NCI-H510A (cell line): ENCODE results near the gene GATA5.
"Not testable (repeated sequence)": the region's sequence is repeated elsewhere in the genome, so short reads cannot be mapped to it uniquely, and the experiment has no call there.

ENCODE experiments used
- DNase-seq: peaks from one replicate; lab custom pipeline; 2025; lab: John Stamatoyannopoulos, UW

The GATA5 gene

DNA sequence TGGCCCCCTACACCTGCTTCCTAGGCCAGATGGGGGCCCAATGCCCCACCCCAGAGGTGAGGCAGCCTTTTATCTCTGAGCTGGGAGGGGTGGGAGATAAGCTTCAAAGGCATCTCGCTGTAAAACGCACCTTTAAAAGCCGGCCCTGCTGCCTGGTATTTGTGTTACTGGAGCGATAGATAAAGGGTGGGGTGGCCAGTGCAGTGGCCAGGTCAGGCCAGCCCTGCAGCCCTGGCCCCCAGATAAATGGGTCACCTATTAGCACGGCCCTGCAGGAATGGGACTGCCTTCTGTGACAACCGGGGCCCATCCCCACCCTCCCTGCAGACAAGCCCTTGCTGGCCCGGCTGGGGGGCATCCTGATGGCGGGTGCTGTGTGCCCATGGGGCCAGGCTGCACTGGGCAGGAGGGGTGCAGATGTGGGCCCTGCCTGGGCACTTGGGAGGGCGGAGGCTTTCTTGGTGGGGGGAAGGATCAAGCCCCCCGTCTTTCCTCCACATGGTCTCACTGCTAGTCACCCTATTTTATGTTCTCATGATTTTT, 45.4 kb downstream of the GATA5 start:
- no peak for DNase-seq

DNA sequence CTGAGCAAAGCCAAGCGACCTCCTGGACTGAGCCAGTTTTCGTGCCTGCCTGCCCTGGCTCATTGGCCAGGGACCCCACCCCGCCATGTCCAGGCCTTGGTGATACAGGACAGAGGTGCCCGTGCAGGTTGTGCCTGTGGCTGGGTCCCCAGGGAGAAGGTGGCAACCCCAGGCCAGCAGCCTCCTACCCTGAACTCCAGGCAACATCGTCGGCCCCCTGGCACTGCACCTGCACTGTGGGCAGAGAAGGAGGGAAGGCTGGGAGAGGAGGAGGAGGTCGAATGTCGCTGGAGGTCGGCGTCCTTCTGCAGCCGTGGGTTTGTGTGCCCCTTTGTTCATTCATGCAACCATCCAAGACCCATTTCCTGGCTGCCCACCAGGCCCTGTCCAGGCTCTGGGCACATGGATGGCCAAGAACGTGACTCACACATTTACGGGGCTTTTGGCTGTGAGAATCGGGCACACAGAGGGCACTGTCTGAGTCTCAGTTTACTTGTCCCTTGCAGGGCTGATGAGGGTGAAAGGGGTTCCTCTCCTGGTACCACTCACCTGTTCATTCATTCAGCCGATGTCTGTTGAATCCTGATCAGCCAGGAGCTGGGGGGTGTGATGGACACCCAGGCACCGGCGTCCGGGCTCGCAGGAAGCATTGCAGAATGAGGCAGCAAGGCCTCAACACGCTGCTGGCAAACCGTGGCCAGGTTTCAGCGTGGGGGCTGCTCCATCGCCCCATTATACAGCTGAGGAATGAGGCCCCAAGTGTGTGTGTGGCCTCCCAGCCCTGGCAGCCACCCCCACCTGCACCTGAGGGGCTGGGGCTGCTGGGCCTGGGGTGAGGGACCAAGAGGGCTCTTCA, 46.1 kb downstream of the GATA5 start:
- no peak for DNase-seq

DNA sequence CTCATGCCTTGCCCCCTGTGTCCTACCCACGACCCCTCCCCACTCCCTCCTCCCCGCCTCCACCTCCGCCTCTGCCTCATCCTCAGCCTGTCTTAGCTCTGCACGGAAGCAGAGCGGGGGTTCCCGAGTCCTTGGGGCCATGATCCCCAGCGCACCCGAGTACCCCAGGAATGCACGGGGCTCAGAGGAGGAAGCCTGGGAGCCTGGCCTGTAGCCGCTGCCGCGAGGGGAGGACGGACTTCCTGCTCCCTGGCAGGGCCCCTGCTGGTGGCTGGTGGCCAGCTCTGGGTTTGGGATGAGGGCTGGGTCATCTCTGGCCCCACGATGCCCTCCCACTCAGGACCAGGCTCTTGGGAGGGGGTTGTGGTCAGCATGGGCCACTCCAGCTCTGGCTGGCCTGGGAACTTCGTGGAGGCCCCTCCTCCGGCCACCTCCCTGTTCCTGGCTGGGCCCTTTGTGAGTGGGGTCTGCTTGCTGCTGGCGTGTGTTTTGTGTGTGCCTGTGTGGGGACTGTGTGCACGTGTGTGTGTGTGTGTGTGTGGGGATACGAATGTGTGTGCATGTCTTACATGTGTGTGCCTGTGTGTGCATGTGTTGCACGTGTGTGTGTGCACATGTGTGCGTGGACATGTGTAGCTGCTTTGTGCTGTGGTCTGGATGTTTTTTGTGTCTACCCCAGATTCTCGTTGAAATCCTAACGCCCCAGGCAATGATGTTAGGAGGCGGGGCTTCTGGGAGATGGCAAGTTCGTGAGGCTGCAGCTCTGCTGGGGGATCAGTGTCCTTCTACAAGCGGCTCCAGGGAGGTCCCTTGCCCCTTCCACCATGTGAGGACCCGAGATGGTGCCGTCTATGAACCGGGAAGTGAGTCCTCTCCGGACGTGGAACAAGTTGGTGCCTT, 47.1 kb downstream of the GATA5 start:
- DNase-seq = no peak

DNA sequence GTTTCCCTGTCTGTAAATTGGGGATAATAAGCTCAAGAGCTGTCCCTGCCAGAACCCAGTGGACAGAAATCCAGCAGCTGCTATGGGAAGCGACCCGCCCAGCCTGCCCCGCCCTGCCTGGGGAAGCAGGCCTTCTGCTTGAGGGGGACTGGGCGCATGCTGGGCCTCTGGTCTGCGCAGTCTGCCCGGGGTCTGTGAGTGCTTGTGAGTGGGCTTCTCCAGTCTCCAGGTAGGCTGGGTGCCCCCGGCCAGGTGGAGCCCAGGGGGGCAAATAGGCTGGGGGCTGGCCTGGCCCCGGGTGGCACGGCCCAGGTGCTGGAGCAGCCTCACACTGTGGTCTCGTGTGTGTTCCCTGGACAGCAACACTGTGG, 47.8 kb downstream of the GATA5 start:
- DNase-seq = no peak

DNA sequence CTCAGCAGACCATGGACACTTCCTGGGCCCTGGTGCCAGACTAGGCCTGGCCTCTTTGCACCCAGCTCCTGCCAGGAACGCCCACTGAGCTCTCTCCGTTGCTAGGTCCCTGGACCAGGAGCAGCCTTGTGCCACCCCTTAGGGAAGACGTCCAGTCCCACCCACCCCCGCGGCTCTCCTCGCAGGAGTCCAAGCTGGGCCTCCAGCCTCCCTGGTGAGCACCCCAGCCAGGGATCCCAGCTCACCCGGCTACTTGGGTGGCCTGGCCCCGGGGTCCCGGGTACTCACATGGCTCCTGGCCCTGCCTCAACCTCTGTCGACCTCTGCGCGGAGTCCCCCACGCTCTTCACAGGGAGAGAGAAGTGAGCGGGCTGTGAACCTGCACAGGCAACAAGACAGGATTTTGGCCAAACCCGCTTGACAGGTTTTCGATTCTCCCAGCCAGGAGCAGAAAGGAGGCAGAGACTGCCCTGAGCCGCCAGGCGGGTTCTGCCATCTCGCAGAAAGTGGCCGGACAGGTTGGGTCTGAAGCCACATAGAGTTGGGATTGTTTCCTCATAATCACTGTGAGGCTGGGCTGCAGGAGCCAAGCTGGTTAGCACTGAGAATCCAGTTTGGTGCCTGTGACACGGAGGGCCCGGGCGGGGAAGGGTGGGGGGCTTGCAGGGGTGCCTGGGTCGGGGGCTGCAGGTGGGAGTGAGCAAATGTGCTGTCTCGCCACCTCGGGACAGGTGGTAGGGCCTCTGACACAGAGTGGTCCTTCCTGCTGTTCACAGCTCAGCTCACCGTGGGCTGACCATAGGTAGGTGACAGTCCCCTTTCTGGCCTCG, 48.4 kb downstream of the GATA5 start, which contains the start of gene RBBP8NL:
Gene RBBP8NL (minus strand): TSS at position 368 of the 830 bp plus-strand sequence. CDS start 7,892 bp downstream, outside the sequence.
- peak; percentile 90 for DNase-seq

DNA sequence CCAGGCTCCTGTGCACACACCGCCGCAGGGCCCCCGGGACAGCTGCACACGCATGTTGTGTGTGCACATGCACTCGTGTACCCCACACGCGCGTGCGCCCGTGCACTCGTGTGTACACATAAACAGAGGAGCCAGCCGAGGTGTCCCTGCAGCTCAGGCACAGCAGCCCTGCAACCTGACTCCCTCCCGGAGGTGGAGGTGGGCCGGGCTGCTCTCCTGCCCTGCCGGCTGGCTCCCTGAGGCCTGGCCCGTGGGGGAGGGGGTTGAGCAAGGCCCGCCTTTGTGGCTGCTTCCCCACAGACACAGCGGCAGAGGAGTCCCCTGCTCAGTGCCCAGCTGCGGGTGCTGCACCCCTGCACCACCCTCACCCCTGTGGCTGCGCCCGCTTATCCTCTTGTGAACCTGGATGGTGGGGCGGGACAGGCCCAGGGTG, 49.1 kb downstream of the GATA5 start:
- DNase-seq = peak; percentile 82

DNA sequence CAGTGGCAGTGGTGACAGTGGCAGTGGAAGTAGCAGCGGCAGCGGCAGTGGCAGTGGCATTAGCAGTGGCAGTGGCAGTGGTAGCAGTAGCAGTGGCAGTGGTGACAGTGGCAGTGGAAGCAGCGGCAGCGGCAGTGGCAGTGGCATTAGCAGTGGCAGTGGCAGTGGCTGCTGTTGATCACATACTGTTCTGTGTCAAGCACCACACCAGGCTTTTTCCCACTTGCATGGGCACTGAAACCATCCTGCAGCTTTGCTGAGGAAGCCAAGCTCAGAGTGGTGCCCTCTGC, 49.8 kb downstream of the GATA5 start:
- not testable (repeated sequence) for DNase-seq

DNA sequence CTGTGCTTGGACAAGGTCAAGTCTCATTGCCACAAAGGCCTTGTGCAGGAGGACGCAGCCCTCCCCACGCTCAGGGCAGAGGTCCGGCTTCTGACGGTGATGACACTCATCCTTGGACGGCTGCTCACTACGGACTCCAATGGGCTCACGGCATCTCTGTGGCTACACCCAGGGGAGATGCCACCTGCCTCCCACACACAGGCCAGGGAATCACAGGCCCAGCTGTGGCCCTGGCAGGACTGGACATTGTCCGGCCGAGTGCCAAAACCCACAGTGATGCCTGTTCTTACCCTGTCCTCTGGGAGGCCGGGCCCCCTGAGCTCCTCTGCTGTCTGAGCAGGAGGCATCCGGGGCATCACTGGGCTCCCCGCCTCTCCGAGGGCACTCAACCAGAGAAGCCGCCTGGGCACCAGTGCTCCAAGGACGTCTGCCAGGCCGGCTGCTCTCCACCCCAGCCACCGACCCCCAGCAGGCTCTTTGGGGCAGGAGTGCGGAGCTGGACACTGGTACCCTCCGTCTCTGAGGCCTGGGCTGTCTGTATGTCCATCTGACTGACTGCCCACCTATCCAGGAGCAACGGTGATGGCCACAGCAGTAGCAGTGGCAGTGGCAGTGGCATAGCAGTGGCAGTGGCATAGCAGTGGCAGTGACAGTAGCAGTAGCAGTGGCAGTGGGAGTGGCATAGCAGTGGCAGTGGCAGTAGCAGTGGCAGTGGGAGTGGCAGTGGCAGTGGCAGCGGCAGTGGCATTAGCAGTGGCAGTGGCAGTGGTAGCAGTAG, 50.3 kb downstream of the GATA5 start:
- no peak for DNase-seq

DNA sequence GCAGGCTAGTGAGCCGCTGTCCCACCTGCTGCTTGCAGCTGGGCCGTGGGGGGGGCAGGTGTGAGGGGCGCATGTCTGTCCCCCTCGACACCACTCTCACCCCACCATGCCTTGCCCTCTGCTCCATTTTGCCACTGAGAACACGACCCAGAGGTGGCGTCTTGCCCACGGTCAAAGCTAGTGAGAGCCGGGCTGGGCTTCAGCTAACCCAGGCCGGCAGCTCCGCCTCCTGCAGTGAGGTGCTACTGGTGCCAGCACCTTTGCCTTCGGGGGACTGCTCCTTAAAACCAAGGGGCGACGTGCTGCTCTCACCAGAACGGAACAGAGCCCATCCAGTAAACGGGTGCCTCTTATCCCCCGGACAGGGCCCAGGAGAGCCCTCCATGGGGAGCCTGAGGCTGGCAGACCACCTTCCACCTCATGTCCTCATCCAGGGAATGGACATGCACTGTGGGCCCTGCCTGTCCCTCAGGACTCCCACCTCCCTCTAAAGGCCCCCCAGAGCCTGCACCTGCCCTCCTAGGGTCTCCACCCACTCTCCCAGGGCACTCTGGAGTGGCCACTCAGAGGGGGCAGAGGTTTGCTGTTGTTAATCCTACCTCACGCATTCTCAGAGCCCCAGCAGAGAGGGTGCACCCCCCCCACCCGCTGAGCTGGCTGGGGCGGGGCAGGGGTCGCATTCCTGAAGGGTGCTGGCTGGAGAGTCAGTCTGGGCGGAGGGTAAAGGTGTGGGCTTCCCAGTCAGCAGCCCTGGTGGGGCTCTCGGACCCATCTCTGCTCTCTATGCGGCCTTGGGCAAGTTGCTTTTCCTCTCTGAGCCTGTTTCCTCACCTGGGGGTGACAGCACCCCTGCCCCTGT, 51.3 kb downstream of the GATA5 start:
- DNase-seq = no peak

DNA sequence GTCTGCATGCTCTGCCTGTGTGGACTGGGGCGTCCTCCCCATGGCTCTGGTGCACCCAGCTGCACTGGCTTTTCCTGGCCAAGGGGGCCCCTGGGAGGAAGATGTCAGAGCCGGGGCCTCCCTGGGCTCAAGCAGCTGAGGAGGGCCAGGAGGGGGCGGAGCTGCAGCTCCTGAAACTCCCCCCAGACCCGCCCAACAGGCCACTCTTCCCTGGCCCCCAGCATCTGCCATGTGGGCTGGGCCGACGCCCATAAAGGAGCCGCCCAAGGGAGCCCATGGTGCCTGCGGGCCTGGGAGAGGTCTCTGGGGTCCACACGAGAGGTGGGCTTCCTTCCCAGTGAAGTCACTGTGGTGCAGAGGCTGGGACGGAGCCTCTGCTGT, 52.5 kb downstream of the GATA5 start:
- no peak for DNase-seq

DNA sequence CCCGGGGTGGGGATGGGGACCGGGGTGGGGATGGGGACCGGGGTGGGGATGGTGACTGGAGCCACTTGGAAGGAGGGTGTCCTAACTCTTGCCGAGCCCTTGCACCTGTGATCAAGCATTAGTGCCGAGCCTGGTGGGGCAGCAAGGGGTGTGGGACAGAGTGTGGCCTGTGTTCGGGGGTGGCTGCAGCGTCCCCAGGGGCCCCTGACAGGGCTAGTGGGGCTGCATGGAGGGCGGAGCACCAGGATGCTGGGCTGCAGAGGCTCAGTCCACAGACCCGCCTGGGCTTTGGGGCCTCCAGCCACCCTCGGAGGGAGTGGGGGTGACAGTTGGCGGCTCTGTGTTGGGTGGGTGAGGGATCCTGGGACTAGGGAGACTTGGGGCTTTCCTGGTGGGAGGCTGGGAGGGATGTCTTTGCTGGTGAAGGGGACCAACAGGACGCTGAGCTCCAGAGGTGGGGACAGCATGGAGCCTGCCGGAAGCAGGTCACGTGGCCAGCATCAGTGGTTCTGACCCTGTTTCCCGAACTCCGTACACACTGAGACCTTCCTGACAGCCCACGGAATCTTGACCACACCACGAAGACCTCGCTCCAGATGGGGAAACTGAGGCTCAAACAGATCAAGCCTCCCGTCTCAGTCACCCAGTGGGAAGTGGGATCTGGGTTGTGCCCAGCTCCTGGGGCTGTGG, 53.0 kb downstream of the GATA5 start:
- no peak for DNase-seq

DNA sequence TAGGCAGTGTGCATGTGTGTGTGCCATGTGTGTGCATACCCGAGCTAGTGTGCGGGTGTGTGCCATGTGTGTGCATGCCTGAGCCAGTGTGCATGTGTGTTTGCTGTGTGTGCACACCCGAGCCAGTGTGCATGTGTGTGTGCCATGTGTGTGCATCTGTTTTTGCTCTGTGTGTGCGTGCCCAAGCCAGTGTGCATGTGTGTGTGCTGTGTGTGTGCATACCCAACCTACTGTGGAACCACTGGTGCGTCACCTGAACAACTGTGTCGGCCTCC, 54.1 kb downstream of the GATA5 start:
- no peak for DNase-seq

DNA sequence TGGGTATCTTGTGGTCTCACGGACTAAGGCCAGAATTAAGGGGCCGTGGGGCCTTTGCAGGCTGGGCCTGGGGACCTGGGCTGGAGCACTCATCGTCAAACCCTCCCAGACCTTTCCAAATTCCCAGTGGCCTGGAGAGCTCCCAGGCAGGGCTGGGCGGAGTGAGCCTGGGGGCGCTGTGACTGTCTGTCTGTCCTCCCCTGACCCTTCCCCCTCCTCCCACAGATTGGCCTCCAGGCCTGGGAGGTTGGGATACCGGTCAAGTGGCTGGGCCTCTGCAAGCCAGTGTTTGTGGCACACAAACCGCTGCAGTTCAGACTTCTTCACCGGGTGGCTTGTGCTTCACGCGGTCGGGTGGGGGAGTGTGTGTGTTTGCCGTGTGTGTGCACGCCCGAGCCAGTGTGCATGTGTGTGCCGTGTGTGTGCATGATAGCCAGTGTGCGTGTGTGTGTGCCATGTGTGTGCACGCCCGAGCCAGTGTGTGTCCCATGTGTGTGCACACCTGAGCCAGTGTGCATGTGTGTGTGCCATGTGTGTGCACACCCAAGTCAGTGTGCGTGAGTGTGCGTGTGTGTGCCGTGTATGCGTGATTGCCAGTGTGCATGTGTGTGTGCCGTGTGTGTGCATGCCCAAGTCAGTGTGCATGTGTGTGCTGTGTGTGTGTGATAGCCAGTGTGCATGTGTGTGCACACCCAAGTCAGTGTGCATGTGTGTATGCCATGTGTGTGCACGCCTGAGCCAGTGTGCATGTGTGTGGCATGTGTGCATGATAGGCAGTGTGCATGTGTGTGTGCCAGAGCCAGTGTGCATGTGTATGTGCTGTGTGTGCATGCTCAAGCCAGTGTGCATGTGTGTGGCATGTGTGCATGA, 54.7 kb downstream of the GATA5 start:
- no peak for DNase-seq

DNA sequence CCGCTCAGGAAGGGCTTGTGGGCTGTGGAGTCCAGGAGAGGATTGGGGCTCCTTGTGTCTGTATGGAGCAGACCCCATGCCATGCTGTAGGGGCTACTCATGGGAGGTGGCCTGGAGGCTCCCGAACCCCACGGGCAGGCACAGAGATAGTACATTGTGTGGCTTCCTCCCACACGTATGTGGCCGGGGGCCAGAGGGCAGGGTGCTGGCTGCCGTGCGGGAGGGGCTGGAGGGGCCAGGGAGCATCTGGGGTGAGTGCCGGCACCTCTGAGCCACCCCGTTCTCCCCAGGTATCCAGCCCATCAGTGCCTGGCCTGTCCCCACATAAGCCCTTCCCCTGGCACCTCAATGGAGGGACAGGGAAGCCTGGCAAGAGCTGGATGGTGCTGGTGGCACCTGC, 56.0 kb downstream of the GATA5 start:
- no peak for DNase-seq

DNA sequence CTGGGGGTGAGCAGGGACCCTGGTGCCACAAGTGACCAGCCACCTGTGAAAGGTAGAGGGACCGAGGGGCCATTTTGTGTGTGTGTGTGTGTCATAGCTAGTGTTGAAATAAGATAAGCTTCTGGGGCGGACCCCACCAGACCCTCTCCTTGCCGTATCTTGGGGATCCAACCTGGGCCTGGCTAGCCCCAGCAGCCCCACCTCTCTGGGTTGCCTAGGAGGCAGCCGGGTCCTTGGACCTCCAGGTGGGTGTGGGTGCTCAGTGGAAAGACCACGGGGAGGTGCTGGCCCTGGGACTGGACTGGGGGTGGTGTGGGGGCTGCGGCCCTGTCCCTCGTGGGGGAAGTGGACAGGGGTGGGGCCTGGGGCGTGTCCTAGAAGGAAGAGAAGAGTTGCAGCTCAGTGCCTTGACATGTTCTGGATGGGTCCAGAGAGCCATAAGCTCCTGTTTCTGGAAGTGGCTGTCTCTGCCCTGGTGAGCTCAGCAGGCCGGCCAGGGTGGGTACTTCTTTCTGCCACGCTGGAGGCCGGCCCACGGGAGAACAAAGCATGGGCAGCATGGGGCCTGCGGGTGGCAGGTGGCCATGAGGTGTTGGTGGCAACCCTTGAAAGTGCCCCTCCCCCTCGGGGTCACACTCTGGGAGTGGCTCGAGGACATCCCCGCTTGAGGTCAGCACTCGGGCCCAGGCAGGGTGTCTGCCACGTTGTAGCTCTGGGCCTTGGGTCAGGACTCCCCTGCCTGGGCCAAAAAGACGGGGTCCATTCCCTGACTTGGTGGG, 56.9 kb downstream of the GATA5 start:
- no peak for DNase-seq

DNA sequence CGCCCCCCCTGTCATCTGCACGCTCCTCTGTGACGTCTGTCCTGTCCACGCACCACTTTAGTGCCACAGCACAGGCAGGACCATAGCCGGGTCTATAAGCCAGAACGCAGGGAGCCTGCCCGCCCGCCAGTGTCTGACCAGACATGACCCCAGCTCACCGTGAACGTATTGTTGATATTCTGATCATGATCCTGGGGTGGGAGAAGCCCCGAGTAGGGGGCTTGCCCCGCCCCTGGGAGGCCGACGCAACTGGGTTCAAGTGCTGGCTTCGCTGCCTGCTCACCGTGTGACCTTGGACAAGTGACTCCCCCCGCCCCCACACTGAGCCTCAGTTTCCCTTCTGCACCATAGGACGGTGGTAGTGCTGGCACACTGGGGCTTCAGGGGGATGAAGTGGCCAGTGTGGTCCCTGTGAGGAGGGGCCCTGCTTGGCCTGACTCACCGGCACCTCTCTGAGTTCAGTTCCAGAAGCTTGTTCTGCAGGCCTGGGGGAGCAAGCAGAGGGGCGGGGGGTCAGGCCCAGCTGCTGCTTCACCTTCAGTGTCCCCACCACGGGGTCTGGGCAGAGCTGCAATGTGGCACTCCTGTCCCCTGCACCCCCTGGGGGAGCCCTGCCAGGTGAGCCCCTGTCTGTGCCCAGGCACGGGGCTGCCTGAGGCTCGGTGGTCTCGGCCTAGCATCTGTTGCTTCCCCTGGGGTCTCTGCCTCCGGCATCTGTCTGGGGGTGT, 57.6 kb downstream of the GATA5 start:
- DNase-seq = no peak
